B cell (primary cell): ENCODE results near the gene UBE2U.

Experiments used
- EZH2 ChIP-seq: IDR thresholded peaks from 2 replicates; pipeline ENCODE4 v1.6.1; 2012; ENCODE audit warnings: borderline replicate concordance, low read depth, mild to moderate bottlenecking, moderate library complexity, low read length; ENCODE audit not compliant: insufficient read depth, poor library complexity, severe bottlenecking
- TF ChIP-seq, protein P1 (sequence below): fragments of 200-600 bp; IDR thresholded peaks from one replicate; pipeline ENCODE4 v1.8.0; 2022; ENCODE audit warnings: antibody characterized with exemption, mild to moderate bottlenecking

GRCh38 chr1:64161357-64161941 is 42.0 kb upstream of the UBE2U start:
- TF ChIP-seq, protein P1, sequence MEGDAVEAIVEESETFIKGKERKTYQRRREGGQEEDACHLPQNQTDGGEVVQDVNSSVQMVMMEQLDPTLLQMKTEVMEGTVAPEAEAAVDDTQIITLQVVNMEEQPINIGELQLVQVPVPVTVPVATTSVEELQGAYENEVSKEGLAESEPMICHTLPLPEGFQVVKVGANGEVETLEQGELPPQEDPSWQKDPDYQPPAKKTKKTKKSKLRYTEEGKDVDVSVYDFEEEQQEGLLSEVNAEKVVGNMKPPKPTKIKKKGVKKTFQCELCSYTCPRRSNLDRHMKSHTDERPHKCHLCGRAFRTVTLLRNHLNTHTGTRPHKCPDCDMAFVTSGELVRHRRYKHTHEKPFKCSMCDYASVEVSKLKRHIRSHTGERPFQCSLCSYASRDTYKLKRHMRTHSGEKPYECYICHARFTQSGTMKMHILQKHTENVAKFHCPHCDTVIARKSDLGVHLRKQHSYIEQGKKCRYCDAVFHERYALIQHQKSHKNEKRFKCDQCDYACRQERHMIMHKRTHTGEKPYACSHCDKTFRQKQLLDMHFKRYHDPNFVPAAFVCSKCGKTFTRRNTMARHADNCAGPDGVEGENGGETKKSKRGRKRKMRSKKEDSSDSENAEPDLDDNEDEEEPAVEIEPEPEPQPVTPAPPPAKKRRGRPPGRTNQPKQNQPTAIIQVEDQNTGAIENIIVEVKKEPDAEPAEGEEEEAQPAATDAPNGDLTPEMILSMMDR, result no peak
- TF ChIP-seq EZH2, result no peak
